Activated gamma-delta T cell treated with Interleukin-2 at 50 U/mL for 16 hours (primary cell): ENCODE measurements around the gene CIP2A.
"Not testable (repeated sequence)": the region's sequence is repeated elsewhere in the genome, so short reads cannot be mapped to it uniquely, and the experiment has no call there.

Experiments
- DNase-seq: peaks from one replicate; pipeline ENCODE4 v3.0.0-alpha.2; 2020

CIP2A gene

GRCh38 chr3:108589081-108589997 lies at the start of gene CIP2A, which contains the start of gene DZIP3:
Gene CIP2A, minus strand, starts transcription at chr3:108589438. Its CDS starts 63 bp downstream, at chr3:108589375.
Gene DZIP3, plus strand, starts transcription at chr3:108589722. Its CDS starts 15,685 bp downstream, at chr3:108605407.
- DNase-seq = peak; percentile 78

DNA sequence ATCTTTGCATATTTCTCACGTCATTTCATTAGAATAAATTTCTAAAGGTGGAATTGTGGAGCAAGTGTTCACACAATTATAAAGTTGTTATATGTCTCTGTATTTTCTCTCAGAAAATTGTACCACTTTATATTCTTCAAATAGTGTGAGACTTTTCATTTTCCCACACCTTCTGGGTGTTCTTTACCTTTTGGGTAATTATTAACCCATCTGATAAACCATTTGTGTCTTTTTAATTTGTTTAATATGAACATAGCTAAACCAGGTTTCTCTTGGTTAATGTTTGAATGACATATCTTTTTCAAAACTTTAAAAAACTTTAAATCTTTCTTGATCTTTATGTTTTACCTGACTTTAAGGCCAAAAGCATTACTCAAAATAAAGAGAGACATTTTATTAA lies 40.7 kb upstream of the CIP2A start:
- no peak for DNase-seq

GRCh38 chr3:108623504-108623903 lies 34.3 kb upstream of the CIP2A start:
- DNase-seq = no peak

DNA sequence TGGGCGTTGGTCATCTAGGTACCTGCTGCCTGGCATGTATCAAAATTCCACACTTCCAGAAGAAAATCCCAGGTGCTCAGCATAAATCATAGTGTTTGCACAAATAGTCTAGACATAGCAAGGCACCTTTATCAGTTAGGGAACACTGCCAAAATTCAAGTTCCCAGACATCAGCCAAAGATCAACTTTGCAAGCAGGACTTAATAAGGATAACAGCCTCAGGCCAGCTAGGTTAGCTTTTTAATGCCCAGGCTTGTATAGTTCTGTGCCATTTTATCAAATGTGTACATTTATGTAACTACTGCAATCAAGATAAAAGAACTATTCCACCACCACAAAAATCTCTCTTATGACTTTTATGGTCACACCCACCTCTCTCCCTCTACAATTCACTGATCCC lies 31.0 kb upstream of the CIP2A start:
- DNase-seq = no peak

GRCh38 chr3:108616090-108616489 lies 26.9 kb upstream of the CIP2A start:
- not testable (repeated sequence) for DNase-seq

DNA sequence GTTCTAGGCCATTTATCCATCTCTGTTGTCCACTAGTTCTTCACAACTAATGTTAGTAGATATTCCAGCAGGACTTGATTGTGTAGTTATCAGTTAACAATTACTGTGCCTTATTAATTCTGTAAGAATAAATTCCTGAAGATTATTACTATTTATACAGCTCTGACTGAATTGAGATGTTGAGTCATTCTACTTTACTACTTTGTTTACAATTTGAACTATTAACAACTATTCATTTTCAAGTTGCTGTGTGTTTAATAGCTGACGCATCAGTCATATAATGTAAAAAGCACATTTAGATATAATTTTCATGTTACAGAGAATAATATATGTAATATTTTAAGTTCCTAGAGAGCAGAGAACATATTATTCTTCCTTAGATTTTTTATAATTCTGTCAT lies 21.4 kb upstream of the CIP2A start:
- DNase-seq = no peak

GRCh38 chr3:108608750-108609149 lies 19.5 kb upstream of the CIP2A start:
- DNase-seq = no peak

DNA sequence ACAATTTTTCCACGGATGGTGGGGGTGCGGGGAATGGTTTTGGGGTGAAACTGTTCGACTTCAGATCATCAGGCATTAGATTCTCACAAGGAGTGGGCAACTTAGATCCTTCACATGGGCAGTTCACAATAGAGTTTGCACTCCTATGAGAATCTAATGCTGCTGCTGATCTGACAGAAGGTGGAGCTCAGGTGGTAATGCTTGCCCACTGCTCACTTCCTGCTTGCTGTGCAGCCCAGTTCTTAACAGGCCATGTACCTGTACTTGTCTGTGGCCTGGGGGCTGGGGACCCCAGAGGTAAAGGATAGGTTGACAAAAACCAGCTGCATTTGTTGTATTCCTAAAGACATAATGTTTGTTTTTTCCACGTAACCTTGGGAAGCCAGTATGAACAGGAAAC lies 16.3 kb upstream of the CIP2A start:
- no peak for DNase-seq

DNA sequence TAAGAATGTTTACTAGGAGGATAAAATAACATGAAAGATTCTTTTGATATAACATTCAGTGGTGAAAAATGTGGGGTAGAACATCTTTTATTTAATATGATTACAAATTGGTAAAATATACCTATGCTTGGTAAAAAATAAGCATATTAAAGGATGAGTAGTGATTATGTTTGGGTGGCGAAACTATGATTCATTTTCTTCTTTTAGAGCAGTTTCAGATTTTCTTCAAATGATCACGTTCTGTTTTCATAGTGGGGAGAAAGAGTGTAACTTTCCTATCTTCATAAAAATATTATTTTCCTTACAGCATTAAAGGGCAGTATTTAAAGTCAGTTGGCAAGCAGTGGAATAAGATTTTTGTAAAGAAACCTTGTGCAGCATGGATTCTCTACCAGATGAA lies 15.8 kb upstream of the CIP2A start:
- no peak for DNase-seq

- DNase-seq = no peak
Measured at GRCh38 chr3:108603691-108604090, 14.5 kb upstream of the CIP2A start.

DNA sequence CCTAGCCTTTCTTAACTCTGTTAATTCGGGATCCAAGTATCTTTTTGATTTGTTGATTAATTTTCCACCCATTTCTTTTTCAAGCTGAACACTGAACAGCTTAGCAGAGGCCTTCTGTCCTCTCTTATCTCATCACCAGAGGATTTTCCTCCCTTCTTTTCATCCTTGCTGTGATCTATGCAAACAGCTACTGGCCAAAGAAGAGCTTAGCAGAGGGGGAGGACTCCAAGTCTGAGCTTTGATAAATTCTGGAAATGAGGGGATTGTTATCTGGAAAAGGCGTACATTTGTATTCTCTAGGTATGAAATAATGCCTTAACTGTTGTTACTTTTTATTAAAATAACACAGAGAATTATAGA lies 13.7 kb upstream of the CIP2A start:
- DNase-seq = no peak

DNA sequence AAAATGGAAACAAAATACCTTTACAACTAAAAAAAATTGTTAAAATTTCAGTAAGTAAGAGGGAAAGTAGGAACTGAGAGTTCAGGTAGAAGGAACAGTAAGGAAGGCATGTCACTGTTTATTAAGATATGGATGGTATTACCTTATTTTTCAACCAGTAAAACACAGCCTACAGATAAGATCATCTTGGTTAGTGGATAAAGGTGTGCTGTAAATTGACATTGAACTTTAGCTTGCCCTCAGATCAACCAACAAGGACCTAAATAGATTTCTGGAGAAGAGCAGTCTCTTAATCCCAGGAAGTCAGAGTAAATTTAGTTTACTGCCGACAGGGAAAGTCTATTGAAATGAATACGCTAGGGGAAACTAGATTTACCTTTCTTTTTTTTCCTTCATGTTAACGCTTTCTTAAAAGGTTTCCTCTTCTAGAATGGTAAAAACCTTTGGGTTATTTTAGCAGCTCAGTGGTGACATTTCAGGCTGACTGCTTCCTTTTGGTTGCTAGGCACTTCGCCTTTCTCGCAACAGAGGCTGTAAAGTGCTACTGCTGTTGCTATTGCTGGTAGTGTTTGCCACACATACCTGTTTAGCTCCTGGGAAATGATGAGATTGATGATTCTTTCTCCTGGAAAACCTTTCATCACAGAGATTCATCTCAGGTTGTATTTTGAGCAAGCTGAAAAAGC lies 13.2 kb upstream of the CIP2A start:
- DNase-seq = peak; percentile 39

- no peak for DNase-seq
Measured at GRCh38 chr3:108599677-108600409, 10.6 kb upstream of the CIP2A start.

GRCh38 chr3:108598375-108598774 lies 9.1 kb upstream of the CIP2A start:
- no peak for DNase-seq

DNA sequence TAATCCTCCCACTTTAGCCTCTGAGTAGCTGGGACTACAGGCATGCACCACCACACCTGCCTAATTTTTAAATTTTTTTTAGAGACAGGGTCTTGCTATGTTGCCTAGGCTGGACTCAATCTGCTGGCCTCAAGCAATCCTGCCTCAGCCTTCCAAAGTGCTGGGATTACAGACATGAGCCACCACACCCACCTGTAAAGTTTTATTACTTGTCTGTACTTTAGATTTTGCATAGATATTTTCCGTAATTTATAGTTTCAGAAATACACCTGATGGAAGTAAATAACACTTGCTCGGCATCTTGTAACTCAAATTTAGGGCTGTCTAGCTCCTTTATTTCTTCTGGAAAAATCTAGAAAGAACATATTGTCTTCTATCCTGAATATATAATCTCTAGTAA lies 6.1 kb upstream of the CIP2A start:
- DNase-seq = no peak

GRCh38 chr3:108590460-108590859 lies 1.2 kb upstream of the CIP2A start:
- no peak for DNase-seq

DNA sequence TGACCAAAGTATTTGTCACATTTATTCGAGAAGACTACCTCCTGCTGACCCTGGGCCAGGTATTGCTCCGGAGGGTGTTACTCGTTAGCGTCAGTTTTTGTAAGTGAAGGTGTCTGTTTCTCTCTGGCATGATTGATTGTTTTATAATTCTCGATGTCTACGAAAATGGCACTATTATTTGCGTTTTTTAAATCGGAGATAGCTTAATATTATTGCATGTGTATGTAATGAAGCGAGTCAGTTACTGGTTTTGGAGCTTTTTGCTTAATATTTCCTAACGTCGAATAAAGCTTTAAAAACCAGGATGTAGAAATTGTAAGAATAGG lies 723 bp upstream of the CIP2A start:
- no peak for DNase-seq

DNA sequence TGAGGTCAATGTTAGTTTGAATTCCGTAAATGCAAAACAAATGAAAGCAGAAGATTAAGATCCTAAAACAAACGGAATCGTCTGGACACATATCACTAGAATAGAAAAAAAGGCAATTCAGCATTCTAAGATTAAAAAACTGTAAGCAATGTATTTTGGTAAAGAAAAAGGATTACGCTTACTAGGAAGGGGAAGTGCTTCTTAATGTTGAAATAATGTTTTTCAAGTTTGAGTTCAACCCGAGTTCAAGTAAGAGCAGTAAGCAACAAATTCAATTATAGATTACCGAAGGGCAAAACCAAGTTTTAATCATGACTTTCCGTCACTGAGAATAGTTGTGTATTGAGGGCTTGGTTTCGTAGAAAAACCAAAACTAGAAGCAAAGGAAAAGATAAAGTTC lies 637 bp downstream of the CIP2A start:
- DNase-seq = no peak

- DNase-seq = no peak
Measured at GRCh38 chr3:108578064-108578463, 11.2 kb downstream of the CIP2A start.

DNA sequence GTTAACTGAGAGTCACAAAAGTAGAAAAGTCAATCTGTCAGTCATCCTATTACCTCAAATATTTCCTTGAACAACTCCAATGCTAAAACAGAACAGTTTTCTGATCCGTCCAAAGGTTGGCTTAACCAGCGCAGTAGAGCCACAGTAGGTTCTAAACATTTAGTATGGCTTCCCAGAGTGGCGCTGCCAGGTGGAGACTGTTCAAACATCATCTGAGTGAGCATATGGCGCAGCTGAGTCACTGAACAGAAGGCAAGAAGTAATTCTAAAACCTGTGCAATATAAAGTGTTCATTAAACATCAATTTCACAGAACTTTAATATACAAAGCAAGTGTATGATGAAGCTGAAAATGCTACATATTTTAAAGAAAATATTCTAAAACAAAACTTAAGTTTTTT lies 19.9 kb downstream of the CIP2A start:
- DNase-seq = no peak

GRCh38 chr3:108566599-108566998 lies 22.6 kb downstream of the CIP2A start:
- DNase-seq = no peak

DNA sequence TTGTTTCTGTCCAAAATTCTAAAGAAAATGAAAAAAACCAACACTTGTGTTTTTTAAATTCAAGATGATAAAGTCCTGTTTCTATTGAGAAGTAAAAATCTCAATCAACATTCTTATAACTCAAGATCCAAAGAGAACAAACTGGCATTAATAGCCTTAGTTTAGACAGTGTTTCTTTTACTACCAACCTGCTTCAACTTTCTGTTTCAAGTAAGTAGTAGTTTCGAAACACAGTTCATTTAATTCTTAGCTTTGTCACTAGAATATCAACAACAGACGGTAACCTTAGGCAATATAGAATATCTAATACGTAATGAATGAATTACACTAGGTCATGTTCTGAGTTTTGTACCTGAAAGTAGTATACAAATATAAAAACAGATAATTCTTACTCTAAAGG lies 23.7 kb downstream of the CIP2A start:
- DNase-seq = no peak

- no peak for DNase-seq
Measured at GRCh38 chr3:108564564-108564963, 24.7 kb downstream of the CIP2A start.

GRCh38 chr3:108562565-108562964 lies 26.7 kb downstream of the CIP2A start:
- no peak for DNase-seq
